Measurements from ENCODE around the gene PBLD.
"Not testable (repeated sequence)": the region's sequence is repeated elsewhere in the genome, so short reads cannot be mapped to it uniquely, and the experiment has no call there.

The PBLD gene

DNA sequence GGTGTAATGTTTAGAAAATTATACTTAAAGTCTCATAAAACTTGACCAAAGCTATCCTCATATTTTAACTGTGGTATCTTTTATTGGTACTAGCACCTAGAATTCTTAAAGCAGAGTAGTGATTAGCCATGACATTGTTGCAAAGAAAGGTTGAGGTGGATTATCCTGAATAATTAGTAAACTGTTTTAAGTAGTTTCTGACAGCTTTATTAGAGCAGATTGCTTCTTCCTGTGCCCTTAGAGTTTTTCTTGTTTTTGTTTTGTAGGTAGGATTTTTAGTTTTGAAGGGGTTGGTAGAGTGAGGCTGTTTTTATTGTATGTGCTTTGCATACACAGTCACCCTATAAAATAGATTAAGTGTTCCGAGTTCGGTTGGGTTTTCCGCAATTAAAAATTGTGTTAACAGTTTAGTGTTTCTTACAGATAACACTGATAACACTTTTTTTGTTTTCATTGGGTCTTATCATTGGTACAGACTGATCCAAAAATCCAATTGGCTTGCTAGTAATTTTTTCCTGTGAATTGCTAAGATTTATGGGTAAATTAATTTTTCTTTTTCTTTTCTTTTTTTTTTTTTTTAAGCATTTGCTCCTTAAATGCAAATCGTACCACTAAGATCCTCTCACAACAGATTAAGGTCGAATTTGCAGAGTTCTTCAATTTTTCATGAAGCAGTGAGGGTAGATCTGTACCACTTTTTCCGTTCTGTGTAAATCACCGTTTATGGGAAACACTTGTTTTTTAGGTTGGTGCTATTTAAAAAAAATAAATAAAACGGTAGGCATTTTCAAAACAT, 2.1 kb upstream of the PBLD start:
- Mint-ChIP-seq H3K4me3 (peak overlapping the region; percentile 91 to 99), H3K27ac (peak overlapping the region; percentile 69 to 90), H3K4me1 (peaks cover 75% of the 10 kb centered on the region), H3K27me3 (no peaks in the 10 kb centered on the region), H3K9me3 (no peaks in the 10 kb centered on the region)
- DNase-seq (no peak), ATAC-seq (no peak)

DNA sequence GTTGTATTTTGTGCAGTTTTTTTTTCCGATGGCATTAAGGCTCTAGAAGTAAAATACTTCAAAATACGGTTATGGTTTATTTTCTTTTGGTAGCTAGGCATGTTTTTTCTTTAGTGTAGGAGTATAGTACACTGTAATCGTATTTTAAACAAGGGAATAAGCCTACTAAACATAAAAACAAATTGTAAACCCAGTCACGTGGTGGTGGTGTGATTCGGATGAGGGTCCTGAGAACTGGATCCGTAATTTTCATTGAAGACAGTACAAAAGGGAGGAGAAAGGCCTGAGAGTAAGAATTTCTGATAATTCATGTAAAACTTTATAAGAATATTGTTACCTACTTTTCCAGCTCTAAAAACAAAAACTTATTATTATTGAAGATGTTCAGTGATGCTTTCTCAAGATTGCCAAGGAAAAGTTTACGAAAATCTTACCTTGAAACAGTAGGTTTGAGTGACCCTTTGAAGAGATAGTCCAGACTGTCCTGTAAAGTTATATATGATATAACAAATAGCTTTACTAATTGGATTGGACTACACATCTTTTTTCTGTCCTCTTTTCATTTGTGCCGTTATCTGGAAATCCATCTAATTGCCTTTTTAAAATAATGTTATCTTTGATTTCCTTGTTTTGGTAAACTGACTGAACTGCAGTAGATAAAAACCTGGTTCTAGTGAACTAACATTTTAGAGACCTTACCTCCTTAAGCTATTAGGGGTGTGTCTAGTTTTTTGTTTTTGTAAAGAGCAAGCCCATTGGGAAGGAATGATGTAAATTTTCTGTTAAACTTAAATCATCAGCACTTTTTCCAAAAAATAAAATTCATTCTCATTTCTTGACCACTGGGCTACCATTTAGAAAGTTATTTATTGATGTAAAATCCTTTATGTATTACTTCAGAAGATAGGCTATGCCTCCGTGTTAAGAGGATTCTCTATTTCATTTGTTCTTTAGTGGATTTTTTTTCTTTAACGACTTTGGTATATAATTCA, 1.0 kb upstream of the PBLD start:
- H3K4me1 Mint-ChIP-seq = peaks cover 65% of the 10 kb centered on the region
- H3K4me3 Mint-ChIP-seq = peak overlapping the region; percentile 91 to 99
- no peaks in the 10 kb centered on the region for H3K9me3 Mint-ChIP-seq
- no peak for DNase-seq
- no peaks in the 10 kb centered on the region for H3K27me3 Mint-ChIP-seq
- peak overlapping the region; percentile 100 for H3K27ac Mint-ChIP-seq
- no peak for ATAC-seq

DNA sequence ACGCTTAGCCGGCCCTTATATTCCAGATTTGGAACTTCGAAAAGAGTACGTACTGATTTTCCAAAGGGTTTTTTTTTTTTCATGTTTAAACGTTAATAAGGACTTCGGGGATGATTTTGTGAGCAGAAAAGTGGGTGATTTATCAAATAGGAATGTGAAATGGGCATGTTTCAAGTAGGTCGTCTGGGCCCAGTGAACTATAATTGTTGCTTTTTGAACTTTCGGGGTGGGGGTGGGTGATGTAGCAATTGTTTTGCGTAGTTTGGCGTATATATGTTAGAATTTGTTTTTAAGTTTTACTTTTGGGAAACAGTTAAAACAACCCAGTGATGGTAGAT, 299 bp upstream of the PBLD start:
- no peaks in the 10 kb centered on the region for H3K9me3 Mint-ChIP-seq
- DNase-seq = no peak
- peak overlapping the region; percentile 100 for H3K27ac Mint-ChIP-seq
- H3K4me3 Mint-ChIP-seq = peak overlapping the region; percentile 91 to 99
- ATAC-seq = no peak
- H3K27me3 Mint-ChIP-seq = no peaks in the 10 kb centered on the region
- peaks cover 64% of the 10 kb centered on the region for H3K4me1 Mint-ChIP-seq

DNA sequence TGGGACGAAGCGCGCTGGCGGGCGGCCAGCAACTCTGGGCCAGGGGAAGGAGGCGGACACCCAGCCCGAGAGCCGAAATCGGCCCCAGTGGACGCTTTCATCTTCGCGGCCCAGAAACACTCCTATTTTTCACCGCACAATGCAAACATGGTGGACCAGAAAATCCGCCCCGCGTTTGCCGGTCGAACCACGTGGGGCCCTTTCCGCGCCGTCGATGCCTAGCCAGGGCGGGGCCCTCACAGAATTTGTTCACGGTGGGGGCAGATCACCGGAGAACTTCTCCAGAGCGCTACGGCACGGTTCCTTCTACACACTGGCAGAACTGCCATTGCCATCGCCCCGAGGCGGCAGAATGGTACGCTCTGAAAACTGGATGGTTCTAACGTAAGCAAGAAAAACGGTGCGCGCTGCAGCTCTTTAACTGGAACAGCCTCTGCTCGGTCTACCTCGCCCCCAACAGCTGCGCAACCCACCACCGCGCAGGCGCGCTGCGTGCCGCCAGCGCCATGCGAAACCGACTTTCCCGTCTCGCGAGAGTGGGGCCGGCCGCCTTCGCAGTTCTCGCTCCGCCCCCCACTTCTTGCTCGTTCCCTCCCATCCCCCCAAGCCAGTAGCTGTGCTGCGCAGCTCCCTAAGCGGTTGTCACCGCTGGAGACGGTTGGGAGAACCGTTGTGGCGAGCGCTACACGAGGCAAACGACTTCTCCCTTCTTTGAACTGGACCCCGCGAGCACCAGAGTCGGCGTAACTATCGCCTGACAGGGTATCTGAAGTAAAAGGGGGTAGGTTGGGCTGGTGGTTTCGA, 1.1 kb downstream of the PBLD start, which contains the start of gene HNRNPH3:
Gene HNRNPH3 (plus strand): TSS at position 610 of the 804 bp plus-strand sequence. CDS start 5,158 bp downstream, outside the sequence.
- Mint-ChIP-seq H3K27ac (peak within 1 kb of the TSS; percentile 100), H3K4me1 (peaks cover 51% of the 10 kb centered on the region), H3K9me3 (no peaks in the 10 kb centered on the region), H3K4me3 (peak within 1 kb of the TSS; percentile 91 to 99), H3K27me3 (no peaks in the 10 kb centered on the region)
- peak; percentile 98 to 99 for DNase-seq
- peak; percentile 91 for ATAC-seq

DNA sequence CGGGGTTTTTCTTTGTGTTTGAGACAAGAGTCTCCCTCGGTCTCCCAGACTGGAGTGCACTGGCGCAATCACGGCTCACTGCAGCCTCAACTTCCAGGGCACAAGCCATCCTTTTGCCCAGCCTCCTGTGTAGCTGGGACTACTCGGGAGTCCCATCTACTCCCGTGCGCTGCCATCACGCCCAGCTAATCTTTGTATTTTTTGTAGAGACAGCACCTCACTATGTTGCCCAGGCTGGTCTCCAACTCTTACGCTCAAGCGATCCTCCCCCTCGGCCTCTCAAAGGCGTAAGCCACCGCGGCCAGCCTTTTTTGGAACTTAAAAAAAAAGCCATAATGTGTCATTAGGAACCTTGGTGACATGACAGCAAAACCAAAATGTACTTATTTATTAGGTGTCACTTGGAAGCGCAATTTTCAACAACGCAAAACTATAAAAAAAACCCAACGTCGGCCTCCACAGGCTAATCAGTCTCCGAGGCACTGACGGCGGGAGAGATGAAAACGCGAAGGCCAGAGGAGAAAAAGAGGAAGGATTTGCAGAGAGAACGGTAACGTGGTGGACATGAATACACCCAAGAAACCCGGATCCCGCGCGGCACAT, 1.8 kb downstream of the PBLD start:
- peak overlapping the region; percentile 91 to 99 for H3K4me3 Mint-ChIP-seq
- no peak for ATAC-seq
- H3K4me1 Mint-ChIP-seq = peaks cover 44% of the 10 kb centered on the region
- H3K9me3 Mint-ChIP-seq = no peaks in the 10 kb centered on the region
- peak in 1 of 2 donors; percentile 21 for DNase-seq
- H3K27me3 Mint-ChIP-seq = no peaks in the 10 kb centered on the region
- H3K27ac Mint-ChIP-seq = peak overlapping the region; percentile 100

DNA sequence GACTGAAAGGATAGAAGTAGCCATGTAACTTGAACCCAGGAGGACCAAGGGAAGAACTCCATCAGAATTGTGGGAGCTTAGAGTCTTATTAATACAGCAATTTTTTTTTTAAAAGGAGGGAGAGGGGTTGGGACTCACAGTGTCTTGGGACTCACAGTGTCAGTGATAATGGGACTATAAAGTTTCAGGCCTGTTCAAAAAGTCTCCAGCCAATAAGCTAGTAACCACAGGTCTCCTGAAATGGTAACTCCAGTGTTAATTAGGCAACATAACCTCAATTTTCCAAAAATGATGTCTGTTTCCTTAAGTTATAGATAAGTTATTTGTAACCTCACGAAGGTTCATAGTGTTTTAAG, 3.2 kb downstream of the PBLD start:
- DNase-seq (no peak), ATAC-seq (no peak)
- peaks cover 31% of the 10 kb centered on the region for H3K4me1 Mint-ChIP-seq
- H3K4me3 Mint-ChIP-seq = no peak overlapping the region
- no peak overlapping the region for H3K27ac Mint-ChIP-seq
- no peaks in the 10 kb centered on the region for H3K27me3 Mint-ChIP-seq
- H3K9me3 Mint-ChIP-seq = no peaks in the 10 kb centered on the region

DNA sequence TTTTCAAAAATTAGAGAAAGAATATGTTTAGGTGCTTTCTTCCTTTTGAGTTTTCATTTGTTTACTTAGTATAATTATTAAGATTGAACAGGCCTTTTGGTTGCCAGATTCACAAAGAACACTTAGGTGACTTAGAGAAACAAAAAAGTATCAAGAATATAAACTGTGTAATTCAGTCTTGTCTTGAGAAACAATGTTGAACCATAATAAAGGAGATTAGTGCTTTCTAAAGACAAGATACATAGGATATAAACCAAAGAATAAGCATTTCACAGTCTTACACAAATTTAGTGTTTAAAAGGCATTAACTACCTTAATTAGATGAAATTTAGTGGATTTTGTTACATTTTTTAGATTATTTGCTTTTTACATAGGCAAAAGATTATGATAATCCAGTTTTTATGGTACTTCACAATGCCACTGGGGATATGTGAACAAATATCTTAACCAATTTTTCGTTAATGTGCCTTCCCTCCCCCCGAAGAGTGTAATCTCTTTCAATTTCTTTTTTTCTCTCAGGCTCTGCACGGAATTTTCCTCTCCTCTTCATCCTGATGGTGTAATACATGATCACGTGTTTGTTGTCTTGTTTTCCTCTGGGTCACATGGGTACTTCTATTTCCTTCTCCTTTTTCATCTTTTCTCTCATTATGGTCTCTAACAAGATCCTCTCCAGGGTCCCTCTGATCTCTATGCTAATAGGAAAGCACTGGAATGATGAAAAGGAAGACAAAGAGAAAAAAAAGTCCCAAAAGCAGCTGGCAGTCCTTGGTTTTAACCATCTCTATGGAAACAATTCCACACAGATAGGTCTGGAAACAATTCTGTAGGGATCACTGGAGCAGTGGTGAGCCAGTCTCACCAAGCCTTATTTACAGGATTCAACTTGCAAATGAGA, 4.6 kb downstream of the PBLD start:
- Mint-ChIP-seq H3K4me3 (peak overlapping the region; percentile 34 to 35), H3K9me3 (no peaks in the 10 kb centered on the region), H3K27ac (peak overlapping the region in 1 of 2 donors; percentile 1), H3K27me3 (no peaks in the 10 kb centered on the region), H3K4me1 (peaks cover 29% of the 10 kb centered on the region)
- ATAC-seq (no peak), DNase-seq (no peak)

DNA sequence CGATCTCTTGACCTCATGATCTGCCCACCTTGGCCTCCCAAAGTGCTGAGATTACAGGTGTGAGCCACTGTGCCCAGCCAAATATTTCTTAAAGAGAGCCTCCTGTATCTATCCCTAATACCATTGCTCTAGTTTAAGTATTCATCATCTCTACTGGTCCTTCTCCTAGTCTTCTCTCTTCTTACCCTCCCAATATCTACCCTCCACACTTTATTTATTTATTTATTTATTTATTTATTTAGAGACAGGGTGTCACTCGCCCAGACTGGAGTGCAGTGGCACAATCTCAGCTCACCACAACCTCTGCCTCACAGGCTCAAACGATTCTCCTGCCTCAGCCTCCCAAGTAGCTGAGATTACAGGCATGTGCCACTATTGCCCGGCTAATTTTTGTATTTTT, 8.3 kb downstream of the PBLD start:
- not testable (repeated sequence) for H3K9me3 Mint-ChIP-seq, H3K27me3 Mint-ChIP-seq

DNA sequence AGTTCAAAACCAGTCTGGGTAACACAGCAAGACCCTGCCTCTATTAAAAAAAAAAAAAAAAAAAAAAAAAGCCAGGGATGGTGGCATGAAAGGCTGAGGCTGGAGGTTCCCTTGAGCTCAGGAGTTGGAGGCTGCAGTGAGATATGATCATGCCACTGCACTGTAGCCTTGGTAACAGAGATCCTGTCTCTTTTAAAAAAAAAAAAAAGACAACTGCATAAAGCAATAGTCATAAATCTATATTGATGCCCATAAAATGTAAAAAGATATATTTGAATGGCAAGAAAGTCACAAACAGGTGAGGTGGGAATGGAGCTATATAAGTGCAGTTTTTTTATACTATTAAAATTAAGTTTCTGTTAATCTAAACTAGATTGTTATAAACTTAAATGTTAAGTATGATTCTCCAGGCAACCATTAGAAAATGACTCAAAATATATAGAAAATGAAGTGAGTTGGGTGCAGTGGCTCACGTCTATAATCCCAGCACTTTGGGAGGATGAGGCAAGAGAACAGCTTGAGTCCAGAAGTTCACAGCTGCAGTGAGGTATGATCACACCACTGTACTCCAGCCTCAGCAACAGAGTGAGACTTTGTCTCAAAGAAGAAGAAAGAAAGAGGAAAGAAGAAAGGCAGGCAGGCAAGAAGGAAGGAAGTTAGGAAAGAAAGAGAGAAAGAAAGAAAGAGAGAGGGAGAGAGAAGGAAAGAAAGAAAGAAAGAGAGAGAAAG, 14.2 kb downstream of the PBLD start:
- peak overlapping the region in 1 of 2 donors; percentile 0 for H3K27ac Mint-ChIP-seq
- ATAC-seq = no peak

More for the DNA sequence above, 8.3 kb downstream of the PBLD start:
- not testable (repeated sequence) for H3K27ac Mint-ChIP-seq, ATAC-seq, DNase-seq, H3K4me3 Mint-ChIP-seq, H3K4me1 Mint-ChIP-seq

DNA sequence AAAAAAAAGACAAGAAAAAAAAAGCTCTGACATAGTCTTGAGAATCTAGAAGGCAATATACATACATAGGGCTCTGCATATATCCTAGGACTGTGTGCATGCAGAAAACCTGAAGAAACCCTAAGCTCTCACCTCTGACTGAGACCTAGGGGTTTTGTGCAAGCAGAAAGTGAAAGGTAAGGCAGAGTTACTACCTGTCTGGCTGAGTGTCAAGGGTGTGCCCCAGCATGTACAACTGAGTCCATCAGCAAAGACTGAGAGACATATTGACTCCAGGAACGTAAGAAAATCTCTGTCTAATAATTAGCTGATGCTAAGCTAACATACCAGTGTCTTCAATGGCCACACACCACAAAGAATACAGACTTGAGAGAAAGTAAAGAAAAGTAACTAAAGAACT, 17.1 kb downstream of the PBLD start:
- peaks cover 15 to 21% of the 10 kb centered on the region in 2 donors for H3K9me3 Mint-ChIP-seq
- peaks cover 15% of the 10 kb centered on the region for H3K4me1 Mint-ChIP-seq
- no peaks in the 10 kb centered on the region for H3K27me3 Mint-ChIP-seq
- no peak overlapping the region for H3K27ac Mint-ChIP-seq
- no peak overlapping the region for H3K4me3 Mint-ChIP-seq
- ATAC-seq (no peak), DNase-seq (no peak)

More for the DNA sequence above, 14.2 kb downstream of the PBLD start:
- peaks cover 15% of the 10 kb centered on the region for H3K4me1 Mint-ChIP-seq
- H3K9me3 Mint-ChIP-seq = peaks cover 15 to 21% of the 10 kb centered on the region in 2 donors
- H3K27me3 Mint-ChIP-seq = no peaks in the 10 kb centered on the region
- DNase-seq = no peak
- H3K4me3 Mint-ChIP-seq = no peak overlapping the region

DNA sequence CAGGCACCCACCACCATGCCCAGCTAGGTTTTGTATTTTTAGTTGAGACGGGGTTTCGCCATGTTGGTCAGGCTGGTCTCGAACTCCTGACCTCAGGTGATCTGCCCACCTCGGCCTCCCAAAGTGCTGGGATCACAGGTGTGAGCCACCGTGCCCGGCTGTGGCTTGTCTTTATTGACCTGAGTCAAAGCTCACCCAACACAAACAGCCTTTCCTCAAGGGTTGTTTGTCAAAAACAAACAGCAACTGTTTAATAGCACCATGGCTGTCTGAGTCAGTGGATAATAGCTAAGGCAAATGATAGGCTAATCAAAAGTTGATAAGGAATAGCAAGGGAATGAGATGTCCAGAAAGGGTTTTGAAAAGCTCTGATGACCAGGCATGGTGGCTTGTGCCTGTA, 17.8 kb downstream of the PBLD start:
- H3K9me3 Mint-ChIP-seq = peaks cover 15 to 21% of the 10 kb centered on the region in 2 donors
- DNase-seq, H3K27me3 Mint-ChIP-seq, H3K27ac Mint-ChIP-seq, ATAC-seq, H3K4me3 Mint-ChIP-seq: not testable (repeated sequence)
- H3K4me1 Mint-ChIP-seq = peaks cover 15% of the 10 kb centered on the region

DNA sequence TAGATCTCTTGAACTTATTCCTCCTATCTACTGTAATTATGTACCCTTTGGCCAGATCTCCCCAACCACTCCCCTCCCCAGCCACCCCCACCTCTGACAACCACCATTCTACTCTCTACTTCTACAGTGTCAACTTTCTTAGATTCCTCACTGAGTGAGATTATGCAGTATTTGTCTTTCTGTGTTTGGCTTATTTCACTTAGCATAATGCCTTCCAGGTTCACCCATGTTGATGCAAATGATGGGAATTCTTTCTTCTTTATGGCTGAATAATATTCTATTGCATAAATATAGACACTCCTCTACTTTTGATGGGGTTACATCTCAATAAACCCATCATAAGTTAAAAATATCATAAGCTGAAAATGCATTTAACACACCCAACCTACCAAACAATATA, 22.2 kb downstream of the PBLD start:
- Mint-ChIP-seq H3K9me3 (peaks cover under 1 to 1% of the 10 kb centered on the region in 2 donors), H3K4me1 (peaks cover 10% of the 10 kb centered on the region), H3K27me3 (no peaks in the 10 kb centered on the region), H3K27ac (no peak overlapping the region), H3K4me3 (no peak overlapping the region)
- no peak for DNase-seq
- no peak for ATAC-seq

DNA sequence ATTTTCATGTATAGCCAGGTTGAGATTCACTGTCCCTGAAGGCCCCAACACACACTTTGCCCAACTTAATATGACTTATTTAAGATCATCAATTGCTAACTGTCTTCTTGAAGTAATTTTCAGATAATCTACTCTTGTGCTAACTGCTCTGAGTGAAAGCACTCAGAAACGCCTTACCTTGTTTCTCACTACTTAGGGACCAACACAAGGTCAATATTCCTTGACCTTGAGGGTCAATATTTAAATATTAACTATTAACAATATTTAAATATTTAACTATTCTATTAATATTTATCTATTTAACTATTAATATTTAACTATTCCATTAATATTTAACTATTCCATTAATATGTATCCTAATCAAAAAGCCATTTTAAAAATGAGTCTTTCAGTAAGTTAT, 26.9 kb downstream of the PBLD start:
- no peaks in the 10 kb centered on the region for H3K9me3 Mint-ChIP-seq

More for the DNA sequence above, 26.9 kb downstream of the PBLD start:
- Mint-ChIP-seq H3K27me3 (no peaks in the 10 kb centered on the region), H3K4me1 (no peaks in the 10 kb centered on the region), H3K27ac (no peak overlapping the region), H3K4me3 (no peak overlapping the region)
- no peak for DNase-seq
- ATAC-seq = no peak
